IPS-15b (cell line): ENCODE measurements around the gene KRT75.
"Not testable (repeated sequence)": the region's sequence is repeated elsewhere in the genome, so short reads cannot be mapped to it uniquely, and the experiment has no call there.

Source experiments
- H3K27me3 ChIP-seq: one replicate; pipeline ENCODE4 v1.6.1; 2013; ENCODE audit warnings: low read length; ENCODE audit not compliant: control insufficient read depth, insufficient read depth
- H3K36me3 ChIP-seq: one replicate; pipeline ENCODE4 v1.6.1; 2013; ENCODE audit warnings: low read length; ENCODE audit not compliant: control insufficient read depth, insufficient read depth
- H3K4me1 ChIP-seq: one replicate; pipeline ENCODE4 v1.6.1; 2013; ENCODE audit warnings: mild to moderate bottlenecking, low read length; ENCODE audit not compliant: control insufficient read depth, insufficient read depth
- H3K4me3 ChIP-seq: one replicate; pipeline ENCODE4 v1.5.1; 2013; ENCODE audit warnings: low read depth, low read length
- H3K9ac ChIP-seq: one replicate; pipeline ENCODE4 v1.6.1; 2013; ENCODE audit warnings: low read depth, mild to moderate bottlenecking, low read length
- H3K9me3 ChIP-seq: one replicate; pipeline ENCODE4 v1.6.1; 2013; ENCODE audit warnings: mild to moderate bottlenecking, low read length; ENCODE audit not compliant: control insufficient read depth, insufficient read depth

Gene KRT75

DNA sequence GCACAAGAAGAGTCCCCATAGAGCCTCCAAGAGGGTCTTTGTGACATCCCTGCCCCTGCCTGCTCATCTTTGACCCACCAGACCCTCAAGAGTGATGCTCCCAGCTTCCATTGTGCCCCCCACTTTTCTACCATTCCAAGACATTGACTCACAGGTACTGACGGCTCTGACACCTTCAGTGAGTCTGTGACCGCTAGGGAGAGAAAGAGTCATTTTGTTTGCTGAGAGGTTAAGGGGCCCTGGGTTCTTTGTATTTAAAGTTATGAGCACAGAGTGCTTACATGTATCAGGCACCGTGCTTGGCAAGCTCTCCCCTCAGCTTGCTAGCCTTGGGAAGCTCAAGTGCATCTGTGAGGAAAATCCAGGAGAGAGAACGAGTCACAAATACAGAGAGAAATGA lies 21.0 kb downstream of the KRT75 start:
- Histone ChIP-seq H3K9me3 (no peaks in the 10 kb centered on the region), H3K4me3 (no peak overlapping the region), H3K9ac (no peak overlapping the region), H3K27me3 (no peaks in the 10 kb centered on the region), H3K4me1 (no peaks in the 10 kb centered on the region), H3K36me3 (no peaks in the 10 kb centered on the region)

DNA sequence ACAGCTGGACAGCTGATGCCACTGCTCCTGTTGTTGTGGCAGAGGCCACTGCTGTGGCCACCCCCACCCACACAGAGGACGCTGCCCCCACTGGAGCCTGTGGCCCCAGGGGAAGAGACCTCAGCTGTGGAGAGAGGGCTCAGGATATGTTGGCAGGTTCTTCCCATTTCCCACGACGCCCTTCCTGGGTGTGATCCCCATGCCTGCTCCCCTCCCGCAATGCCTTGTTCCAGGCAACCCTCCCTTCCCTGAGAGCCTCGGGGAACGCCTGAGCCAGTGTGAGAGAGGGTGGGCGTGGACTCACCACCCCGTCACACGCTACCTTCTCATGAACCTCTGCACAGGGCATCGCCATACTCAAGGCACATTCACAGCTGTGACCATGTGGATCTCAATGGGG lies 22.4 kb downstream of the KRT75 start:
- Histone ChIP-seq H3K4me1 (no peaks in the 10 kb centered on the region), H3K27me3 (no peaks in the 10 kb centered on the region), H3K9ac (no peak overlapping the region), H3K36me3 (no peaks in the 10 kb centered on the region), H3K4me3 (no peak overlapping the region), H3K9me3 (no peaks in the 10 kb centered on the region)

DNA sequence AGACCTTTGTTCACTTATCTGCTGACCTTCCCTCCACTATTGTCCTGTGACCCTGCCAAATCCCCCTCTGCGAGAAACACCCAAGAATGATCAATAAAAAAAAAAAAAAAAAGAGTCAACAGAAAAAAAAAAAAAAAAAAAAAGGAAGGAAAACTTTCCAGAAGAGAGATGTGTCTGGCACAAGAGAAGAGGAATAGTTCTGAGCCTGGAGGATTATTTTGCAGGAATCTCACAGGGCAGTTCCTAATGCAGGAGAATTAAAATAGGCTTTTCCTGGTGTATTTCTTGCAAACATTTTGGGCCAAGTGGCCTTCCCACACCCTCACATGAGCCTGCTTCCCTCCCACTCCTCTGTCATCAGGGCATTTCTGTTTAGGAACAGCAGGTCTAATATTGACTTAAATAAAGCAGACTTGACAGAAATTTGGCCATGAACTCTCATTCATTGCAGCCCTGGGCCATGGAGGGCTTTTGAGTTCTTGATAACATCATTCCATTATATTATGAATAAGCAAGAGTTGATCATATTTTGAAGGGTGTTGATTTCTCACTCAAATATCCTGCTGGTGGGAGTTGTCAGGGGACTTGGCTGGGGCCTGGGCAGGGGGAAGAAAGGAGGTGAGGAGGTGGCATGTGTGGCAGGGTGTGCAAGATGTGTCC lies 23.5 kb downstream of the KRT75 start:
- not testable (repeated sequence) for H3K4me3 ChIP-seq, H3K9me3 ChIP-seq, H3K9ac ChIP-seq, H3K36me3 ChIP-seq, H3K27me3 ChIP-seq, H3K4me1 ChIP-seq

DNA sequence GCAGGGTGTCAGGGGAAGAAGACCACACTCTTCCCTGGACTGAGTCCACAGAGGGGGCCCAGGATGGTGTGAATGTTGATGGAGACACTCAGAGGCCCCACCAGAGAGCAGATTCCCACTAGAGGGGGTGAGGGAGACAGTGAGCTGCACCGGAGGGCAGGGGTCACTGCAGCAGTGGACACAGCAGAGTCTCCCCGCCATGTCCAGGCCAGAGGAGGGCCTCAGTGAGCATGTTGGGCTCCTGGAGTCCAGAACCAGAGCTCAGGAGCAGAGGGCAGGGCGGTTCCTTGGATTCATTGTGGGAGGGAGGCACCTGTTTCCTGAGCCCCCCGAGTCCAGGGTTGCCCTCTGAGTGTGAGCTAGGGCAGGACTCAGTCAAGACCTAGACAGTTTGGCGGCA lies 26.3 kb downstream of the KRT75 start:
- no peaks in the 10 kb centered on the region for H3K36me3 ChIP-seq

DNA sequence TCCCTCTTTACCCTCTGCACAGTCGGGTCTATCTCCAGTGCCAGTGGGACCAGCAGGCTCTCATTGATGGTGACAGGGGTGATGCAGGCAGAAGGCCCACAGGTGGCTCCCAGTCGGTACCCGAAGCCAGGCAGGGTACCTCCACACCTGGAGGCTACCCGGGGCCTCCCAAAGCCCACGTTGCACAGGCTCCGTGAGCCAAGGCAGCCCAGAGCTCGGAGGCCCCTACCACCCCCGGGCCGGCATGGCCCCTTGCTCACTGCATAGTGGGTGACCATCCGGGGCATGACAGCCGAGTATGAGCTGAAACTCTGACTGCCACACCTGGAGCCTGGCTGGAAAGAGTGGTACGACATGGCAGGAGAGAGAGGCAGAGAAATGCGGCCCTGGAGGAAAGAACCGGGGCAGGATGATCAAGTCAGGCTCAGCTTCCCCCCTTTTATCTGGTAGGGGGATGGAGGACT lies 28.2 kb downstream of the KRT75 start, which contains the start of gene KRT82:
Gene KRT82, minus strand, starts transcription at position 414 of the 464 bp plus-strand sequence. Its CDS starts 58 bp downstream, at position 356.
- H3K9me3 ChIP-seq = no peaks in the 10 kb centered on the region
- H3K27me3 ChIP-seq = no peaks in the 10 kb centered on the region

More for the DNA sequence above, 26.3 kb downstream of the KRT75 start:
- no peaks in the 10 kb centered on the region for H3K27me3 ChIP-seq
- H3K9ac ChIP-seq = no peak overlapping the region
- no peak overlapping the region for H3K4me3 ChIP-seq
- no peaks in the 10 kb centered on the region for H3K9me3 ChIP-seq
- no peaks in the 10 kb centered on the region for H3K4me1 ChIP-seq

DNA sequence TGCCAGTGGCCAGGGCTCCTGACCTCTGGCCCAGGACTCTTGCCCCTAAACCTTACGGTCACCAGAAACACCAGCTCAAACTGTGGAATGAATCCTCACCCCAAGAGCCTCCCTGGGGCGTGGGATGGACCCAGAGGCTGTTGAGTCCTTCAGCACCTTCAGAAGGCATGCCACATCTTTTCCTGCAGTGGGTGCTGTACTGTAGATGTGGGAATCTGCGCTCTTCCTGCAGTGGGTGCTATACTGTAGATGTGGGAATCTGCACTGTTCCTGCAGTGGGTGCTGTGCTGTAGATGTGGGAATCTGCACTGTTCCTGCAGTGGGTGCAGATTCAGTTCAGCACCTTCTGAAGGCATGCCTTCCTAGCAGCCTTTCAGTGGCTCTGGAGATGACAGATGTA lies 29.2 kb downstream of the KRT75 start:
- H3K27me3 ChIP-seq = no peaks in the 10 kb centered on the region
- H3K36me3 ChIP-seq = no peaks in the 10 kb centered on the region
- no peaks in the 10 kb centered on the region for H3K4me1 ChIP-seq

More for the DNA sequence above, 28.2 kb downstream of the KRT75 start, which contains the start of gene KRT82:
- no peaks in the 10 kb centered on the region for H3K4me1 ChIP-seq
- H3K4me3 ChIP-seq = no peak within 1 kb of the TSS
- H3K9ac ChIP-seq = no peak within 1 kb of the TSS
- no peaks in the 10 kb centered on the region for H3K36me3 ChIP-seq

DNA sequence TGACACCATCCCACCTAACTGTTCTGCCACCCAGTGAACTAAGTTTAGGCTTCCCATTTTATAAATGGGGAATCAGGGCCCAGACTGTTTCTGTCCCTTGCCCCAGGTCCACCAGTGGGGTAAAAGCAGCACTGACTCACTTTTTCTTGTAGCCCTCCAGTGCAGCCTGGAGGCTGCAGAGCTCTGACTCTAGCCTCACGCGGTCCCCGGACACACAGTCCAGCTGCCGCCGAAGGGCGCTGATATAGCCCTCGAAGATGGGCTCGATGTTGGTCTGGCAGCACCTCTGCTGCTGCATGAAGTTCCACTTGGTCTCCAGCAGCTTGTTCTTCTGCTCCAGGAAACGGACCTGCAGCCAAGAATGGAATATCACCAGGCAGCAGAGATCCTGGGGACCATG lies 30.6 kb downstream of the KRT75 start:
- no peaks in the 10 kb centered on the region for H3K9me3 ChIP-seq
- H3K27me3 ChIP-seq = no peaks in the 10 kb centered on the region
- H3K9ac ChIP-seq = no peak overlapping the region

More for the DNA sequence above, 29.2 kb downstream of the KRT75 start:
- Histone ChIP-seq H3K4me3 (no peak overlapping the region), H3K9ac (no peak overlapping the region), H3K9me3 (no peaks in the 10 kb centered on the region)

DNA sequence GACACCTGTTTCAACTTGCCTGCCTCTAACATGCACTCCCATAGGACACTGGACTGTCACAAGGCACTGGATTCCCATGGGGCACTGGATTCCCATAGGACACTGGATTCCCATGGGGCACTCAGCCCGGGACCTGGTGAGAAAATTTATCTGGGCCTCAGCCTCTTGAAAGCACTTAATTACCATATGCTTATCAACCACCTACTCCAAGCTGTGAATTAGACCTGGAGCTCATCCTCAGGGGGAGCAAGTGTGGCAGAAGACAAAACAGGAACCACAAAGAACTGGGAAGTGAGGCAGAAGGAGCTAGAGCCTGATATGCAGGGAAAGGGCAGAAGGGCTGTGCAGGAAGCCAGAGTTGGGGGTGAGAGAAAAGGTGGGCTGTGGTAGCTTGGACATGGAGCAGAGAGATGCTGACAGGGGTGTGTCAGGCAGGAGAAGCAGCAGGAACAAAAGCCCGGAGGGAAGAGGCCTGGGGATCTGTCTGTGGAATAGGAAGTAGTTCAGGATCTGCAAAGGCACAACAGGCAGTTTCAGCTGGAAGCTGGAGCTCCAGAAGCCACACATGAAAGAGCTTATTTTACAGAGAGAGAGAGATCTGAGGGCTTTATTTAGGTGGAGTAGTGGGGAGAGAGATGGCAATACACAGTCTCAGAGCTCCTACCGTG lies 31.2 kb downstream of the KRT75 start:
- Histone ChIP-seq H3K9ac (no peak overlapping the region), H3K4me3 (no peak overlapping the region), H3K4me1 (no peaks in the 10 kb centered on the region), H3K9me3 (no peaks in the 10 kb centered on the region), H3K36me3 (no peaks in the 10 kb centered on the region), H3K27me3 (no peaks in the 10 kb centered on the region)

More for the DNA sequence above, 30.6 kb downstream of the KRT75 start:
- Histone ChIP-seq H3K36me3 (no peaks in the 10 kb centered on the region), H3K4me3 (no peak overlapping the region), H3K4me1 (no peaks in the 10 kb centered on the region)

DNA sequence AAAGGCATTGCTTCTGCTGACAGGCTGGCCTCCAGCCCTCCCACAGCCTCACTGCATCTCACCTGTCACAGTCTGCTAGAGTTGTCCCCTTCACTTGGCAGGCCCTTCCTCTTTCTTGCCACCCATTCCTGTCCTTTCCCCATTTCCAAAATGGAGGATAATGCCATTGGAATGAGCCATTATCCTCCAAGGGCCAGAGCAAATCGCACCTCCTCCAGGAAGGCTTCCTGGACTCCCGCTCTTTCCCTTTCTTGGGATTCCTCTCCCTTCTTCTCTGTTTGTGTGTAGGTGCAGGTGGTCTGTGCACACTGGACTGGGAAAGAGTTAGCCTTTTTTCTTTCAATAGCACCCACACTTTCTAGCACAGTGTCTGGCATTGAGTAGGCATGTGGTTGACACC lies 31.8 kb downstream of the KRT75 start:
- Histone ChIP-seq H3K9ac (no peak overlapping the region), H3K9me3 (no peaks in the 10 kb centered on the region), H3K27me3 (no peaks in the 10 kb centered on the region), H3K4me3 (no peak overlapping the region), H3K36me3 (no peaks in the 10 kb centered on the region), H3K4me1 (no peaks in the 10 kb centered on the region)

DNA sequence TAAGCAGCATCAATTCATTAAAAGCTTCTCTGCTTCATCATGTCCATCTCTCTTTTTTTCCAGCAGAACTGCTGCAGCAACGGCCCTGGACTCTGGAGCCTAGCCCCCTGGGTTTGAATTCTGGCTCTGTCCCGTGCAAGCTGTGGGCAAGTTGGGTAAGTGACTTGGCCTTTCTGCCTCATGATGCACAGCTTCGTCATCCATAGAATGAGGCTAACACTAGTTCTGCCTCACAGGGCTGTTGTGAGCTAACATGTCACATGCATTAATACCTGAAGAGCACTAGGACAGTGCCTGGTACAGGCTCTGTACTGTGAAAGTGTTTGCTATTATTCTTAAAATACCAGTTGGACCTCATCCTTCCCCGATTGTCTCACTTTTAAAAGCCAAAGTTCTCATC lies 32.2 kb downstream of the KRT75 start:
- no peak overlapping the region for H3K9ac ChIP-seq
- H3K27me3 ChIP-seq = no peaks in the 10 kb centered on the region
- H3K4me3 ChIP-seq = no peak overlapping the region
- H3K4me1 ChIP-seq = no peaks in the 10 kb centered on the region
- H3K9me3 ChIP-seq = no peaks in the 10 kb centered on the region
- H3K36me3 ChIP-seq = no peaks in the 10 kb centered on the region

DNA sequence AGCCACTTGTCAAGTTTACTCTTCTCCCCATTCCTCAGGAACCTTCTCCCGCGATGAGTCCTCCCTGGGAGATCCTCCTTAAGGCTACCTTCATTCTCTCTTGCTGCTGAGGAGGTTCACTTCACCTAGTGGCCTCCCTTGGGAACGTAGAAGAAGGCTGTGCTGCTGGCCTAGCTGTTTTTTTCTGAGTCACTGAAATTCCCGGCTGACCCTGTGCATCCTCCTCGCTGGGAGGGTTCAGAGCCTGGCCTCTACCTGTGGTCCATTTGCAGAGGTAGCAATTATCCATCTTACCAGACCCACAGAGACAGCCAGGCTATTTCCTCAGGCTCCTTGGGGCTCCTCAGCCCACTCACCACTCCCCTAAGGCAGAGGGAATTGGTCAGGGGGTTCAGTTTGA lies 32.6 kb downstream of the KRT75 start:
- Histone ChIP-seq H3K4me3 (no peak overlapping the region), H3K36me3 (no peaks in the 10 kb centered on the region), H3K9me3 (no peaks in the 10 kb centered on the region), H3K4me1 (no peaks in the 10 kb centered on the region), H3K27me3 (no peaks in the 10 kb centered on the region), H3K9ac (no peak overlapping the region)

DNA sequence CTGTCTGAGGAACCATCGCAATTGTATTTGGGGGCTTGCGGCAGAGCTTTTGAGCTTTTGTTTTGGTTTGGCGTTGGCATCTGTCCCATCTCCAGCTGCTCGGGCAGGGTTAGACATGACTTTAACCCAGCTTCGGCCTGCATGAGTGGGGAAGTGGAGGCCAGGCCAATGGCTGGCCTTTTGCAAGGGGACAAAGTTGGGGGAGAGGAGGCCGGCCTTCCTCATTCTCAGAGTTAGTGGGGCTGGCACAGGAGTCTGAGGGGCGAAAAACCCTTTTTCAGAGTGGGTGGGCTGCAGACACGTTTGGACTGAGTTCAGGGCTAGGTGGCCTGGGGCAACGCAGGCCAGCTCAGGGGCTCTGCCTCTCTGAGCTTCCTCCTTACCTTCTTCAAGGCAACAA lies 33.3 kb downstream of the KRT75 start:
- Histone ChIP-seq H3K27me3 (no peaks in the 10 kb centered on the region), H3K4me3 (no peak overlapping the region), H3K9me3 (no peaks in the 10 kb centered on the region), H3K36me3 (no peaks in the 10 kb centered on the region), H3K9ac (no peak overlapping the region), H3K4me1 (no peaks in the 10 kb centered on the region)
